Measurements from ENCODE around the gene RIMS1.
"Not testable (repeated sequence)": the region's sequence is repeated elsewhere in the genome, so short reads cannot be mapped to it uniquely, and the experiment has no call there.

The RIMS1 gene

GRCh38 chr6:72321788-72322187, 435.4 kb downstream of the RIMS1 start:
- no peak for TF ChIP-seq CTCF (conservative IDR thresholded peaks at IDR 0.05)
- no peak overlapping the region for H3K27ac ChIP-seq

- TF ChIP-seq CTCF (conservative IDR thresholded peaks at IDR 0.05): no peak
- no peak overlapping the region for H3K27ac ChIP-seq
Observed at GRCh38 chr6:72322771-72323170, 436.4 kb downstream of the RIMS1 start.

- TF ChIP-seq CTCF (conservative IDR thresholded peaks at IDR 0.05): no peak
Observed at GRCh38 chr6:72324591-72324990, 438.2 kb downstream of the RIMS1 start.

GRCh38 chr6:72328775-72329174, 442.4 kb downstream of the RIMS1 start:
- no peak for TF ChIP-seq CTCF (conservative IDR thresholded peaks at IDR 0.05)
- H3K27ac ChIP-seq: no peak overlapping the region

More at GRCh38 chr6:72324591-72324990, 438.2 kb downstream of the RIMS1 start:
- no peak overlapping the region for H3K27ac ChIP-seq

GRCh38 chr6:72335203-72335602, 448.9 kb downstream of the RIMS1 start:
- not testable (repeated sequence) for H3K27ac ChIP-seq

- TF ChIP-seq CTCF (conservative IDR thresholded peaks at IDR 0.05): no peak
- no peak overlapping the region for H3K27ac ChIP-seq
Observed at GRCh38 chr6:72348926-72349325, 462.6 kb downstream of the RIMS1 start.

- H3K27ac ChIP-seq: no peak overlapping the region
Observed at GRCh38 chr6:72350296-72350881, 464.0 kb downstream of the RIMS1 start.

More at GRCh38 chr6:72350296-72350881, 464.0 kb downstream of the RIMS1 start:
- no peak for TF ChIP-seq CTCF (conservative IDR thresholded peaks at IDR 0.05)

All from VCaP (cell line).